ENCODE measurements around the gene XKR7. TPM values are rescaled to one million over a fixed set of nuclear protein-coding genes. Genes with fewer than 3 reads are reported as not detected.

Gene XKR7
- total and polyA plus RNA-seq, 10 of the 15 experiments (the other 5 are each of a cell fraction or from before 2014, with no cell fraction given): not detected

DNA sequence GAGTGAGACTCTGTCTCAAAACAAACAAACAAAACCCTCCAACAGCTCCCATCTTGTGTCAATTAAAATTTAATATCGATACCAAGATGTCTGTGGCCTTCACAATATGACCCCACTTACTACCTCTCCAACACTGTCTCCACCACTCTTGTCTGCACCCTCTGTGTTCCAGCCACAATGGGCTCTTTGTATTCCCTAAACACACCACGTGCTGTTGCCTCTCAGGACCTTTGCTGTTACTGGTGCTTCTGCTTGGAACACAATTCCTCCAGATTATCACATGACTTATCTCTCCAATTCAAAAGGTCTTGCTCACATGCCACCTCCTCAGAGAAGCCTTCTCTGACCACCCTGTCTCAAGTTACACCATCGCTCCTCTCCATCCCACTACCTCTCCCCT, 78.0 kb downstream of the XKR7 start:
- intact Hi-C loops (cut with micrococcal nuclease; ENCODE audit: unreplicated experiment) (no loop called here), in situ Hi-C loops (cut with MboI) (no loop called here)
- Histone ChIP-seq H3K9me3 (replicated peaks; ENCODE audit: control insufficient read depth, insufficient read depth, low read length) (no peaks in the 10 kb centered on the region; the same call in 2 of the 3 replicates), H3K27me3 (replicated peaks in 1 of 2; ENCODE audit: control insufficient read depth in 2 of 2, insufficient read depth in 2 of 2, low read length in 1 of 2) (no peaks in the 10 kb centered on the region; a peak in 1 of 4 replicates), H3K4me2 (ENCODE audit: control insufficient read depth, insufficient read depth) (no peak overlapping the region), H3K79me2 (ENCODE audit: control insufficient read depth, insufficient read depth, low read length) (no peaks in the 10 kb centered on the region), H3K4me3 (no peak overlapping the region), H3K4me1 (ENCODE audit: control insufficient read depth, insufficient read depth, low read length) (peaks cover 5% of the 10 kb centered on the region), H2AFZ (ENCODE audit: control insufficient read depth, low read depth, low read length) (no peak overlapping the region), H4K20me1 (ENCODE audit: control insufficient read depth, insufficient read depth) (no peaks in the 10 kb centered on the region), H3K27ac (ENCODE audit: control insufficient read depth, insufficient read depth) (no peak overlapping the region), H3K9ac (ENCODE audit: control insufficient read depth, insufficient read depth, low read length) (no peak overlapping the region), H3K36me3 (ENCODE audit: control insufficient read depth in 2 of 2, insufficient read depth in 2 of 2, low read length in 1 of 2) (no peaks in the 10 kb centered on the region)
- TF ChIP-seq, protein P1, sequence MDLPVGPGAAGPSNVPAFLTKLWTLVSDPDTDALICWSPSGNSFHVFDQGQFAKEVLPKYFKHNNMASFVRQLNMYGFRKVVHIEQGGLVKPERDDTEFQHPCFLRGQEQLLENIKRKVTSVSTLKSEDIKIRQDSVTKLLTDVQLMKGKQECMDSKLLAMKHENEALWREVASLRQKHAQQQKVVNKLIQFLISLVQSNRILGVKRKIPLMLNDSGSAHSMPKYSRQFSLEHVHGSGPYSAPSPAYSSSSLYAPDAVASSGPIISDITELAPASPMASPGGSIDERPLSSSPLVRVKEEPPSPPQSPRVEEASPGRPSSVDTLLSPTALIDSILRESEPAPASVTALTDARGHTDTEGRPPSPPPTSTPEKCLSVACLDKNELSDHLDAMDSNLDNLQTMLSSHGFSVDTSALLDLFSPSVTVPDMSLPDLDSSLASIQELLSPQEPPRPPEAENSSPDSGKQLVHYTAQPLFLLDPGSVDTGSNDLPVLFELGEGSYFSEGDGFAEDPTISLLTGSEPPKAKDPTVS (IDR thresholded peaks at IDR 0.05; ENCODE audit: low read depth, low read length): no peak
- TF ChIP-seq PML (IDR thresholded peaks at IDR 0.05; ENCODE audit: low read length) (no peak), TAF1 (IDR thresholded peaks at IDR 0.05; ENCODE audit: borderline replicate concordance, low read depth, low read length) (no peak), ZNF592 (IDR thresholded peaks at IDR 0.05) (no peak)
- no peak for DNase-seq (ENCODE audit: low read depth, low spot score)
- CTCF ChIA-PET: no interaction called here
- no TSS peak for BruUV-seq (replicated peaks)
- SMC1A ChIA-PET (ENCODE audit: uncharacterized antibody, unreplicated experiment): interaction anchor here (1.1 kb wide), 1 partner anchor 44 kb away, joined by 3 read pairs; no protein-coding TSS in a partner anchor
- no peak for FAIRE-seq
- POLR2A ChIA-PET: no interaction called here
- ATAC-seq: no peak
- 44% methylated on average over 3 of the region's 3 CpGs for WGBS (ENCODE audit: insufficient coverage, insufficient replicate concordance, low lambda C conversion rate, missing lambda C conversion rate)
- RAD21 ChIA-PET (ENCODE audit: unreplicated experiment): interaction anchor here (1.5 kb wide), 1 partner anchor 11 kb away, joined by 4 read pairs; no protein-coding TSS in a partner anchor

Measured in GM12878 (cell line).